ENCODE results near the gene CALML6.

Gene CALML6

GRCh38 chr1:1965546-1965945 is 50.5 kb downstream of the CALML6 start:
- DNase-seq (ENCODE audit: low read depth in 2 of 2): no peak

GRCh38 chr1:1966071-1966740 is 51.1 kb downstream of the CALML6 start:
- no peak for DNase-seq (ENCODE audit: low read depth in 2 of 2)

Measured in stimulated activated CD8-positive, alpha-beta memory T cell treated with anti-CD3 and anti-CD28 coated beads, Interleukin-2, amount 100 ng/mL, for 48 hours (primary cell).